ENCODE measurements around the gene GNAL.

Gene GNAL

GRCh38 chr18:11866764-11867163 is 177.7 kb downstream of the GNAL start:
- peak overlapping the region; percentile 19 for H3K4me3 ChIP-seq (ENCODE audit: low read depth, low read length)
- TF ChIP-seq, protein P1, sequence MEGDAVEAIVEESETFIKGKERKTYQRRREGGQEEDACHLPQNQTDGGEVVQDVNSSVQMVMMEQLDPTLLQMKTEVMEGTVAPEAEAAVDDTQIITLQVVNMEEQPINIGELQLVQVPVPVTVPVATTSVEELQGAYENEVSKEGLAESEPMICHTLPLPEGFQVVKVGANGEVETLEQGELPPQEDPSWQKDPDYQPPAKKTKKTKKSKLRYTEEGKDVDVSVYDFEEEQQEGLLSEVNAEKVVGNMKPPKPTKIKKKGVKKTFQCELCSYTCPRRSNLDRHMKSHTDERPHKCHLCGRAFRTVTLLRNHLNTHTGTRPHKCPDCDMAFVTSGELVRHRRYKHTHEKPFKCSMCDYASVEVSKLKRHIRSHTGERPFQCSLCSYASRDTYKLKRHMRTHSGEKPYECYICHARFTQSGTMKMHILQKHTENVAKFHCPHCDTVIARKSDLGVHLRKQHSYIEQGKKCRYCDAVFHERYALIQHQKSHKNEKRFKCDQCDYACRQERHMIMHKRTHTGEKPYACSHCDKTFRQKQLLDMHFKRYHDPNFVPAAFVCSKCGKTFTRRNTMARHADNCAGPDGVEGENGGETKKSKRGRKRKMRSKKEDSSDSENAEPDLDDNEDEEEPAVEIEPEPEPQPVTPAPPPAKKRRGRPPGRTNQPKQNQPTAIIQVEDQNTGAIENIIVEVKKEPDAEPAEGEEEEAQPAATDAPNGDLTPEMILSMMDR (IDR thresholded peaks at IDR 0.05; ENCODE audit: low read depth, low read length) = no peak
- H3K36me3 ChIP-seq = no peaks in the 10 kb centered on the region
- H3K27me3 ChIP-seq (ENCODE audit: insufficient read depth, low read depth, severe bottlenecking) = no peaks in the 10 kb centered on the region
- no peak for DNase-seq
- H3K27ac ChIP-seq = no peak overlapping the region
- no peaks in the 10 kb centered on the region for H3K9me3 ChIP-seq (ENCODE audit: severe bottlenecking)

- Histone ChIP-seq H3K27me3 (ENCODE audit: insufficient read depth, low read depth, severe bottlenecking) (no peaks in the 10 kb centered on the region), H3K36me3 (no peaks in the 10 kb centered on the region), H3K9me3 (ENCODE audit: severe bottlenecking) (no peaks in the 10 kb centered on the region), H3K4me3 (ENCODE audit: low read depth, low read length) (no peak overlapping the region), H3K27ac (no peak overlapping the region)
- TF ChIP-seq, protein P1 (IDR thresholded peaks at IDR 0.05; ENCODE audit: low read depth, low read length) = no peak
- no peak for DNase-seq
Measured at GRCh38 chr18:11868230-11868629, 179.2 kb downstream of the GNAL start.

GRCh38 chr18:11871501-11871900 is 182.4 kb downstream of the GNAL start:
- TF ChIP-seq, protein P1 (IDR thresholded peaks at IDR 0.05; ENCODE audit: low read depth, low read length) = no peak
- H3K4me3 ChIP-seq (ENCODE audit: low read depth, low read length) = no peak overlapping the region
- no peak for DNase-seq
- no peak overlapping the region for H3K27ac ChIP-seq
- H3K9me3 ChIP-seq (ENCODE audit: severe bottlenecking) = peaks cover 7% of the 10 kb centered on the region
- H3K27me3 ChIP-seq (ENCODE audit: insufficient read depth, low read depth, severe bottlenecking) = no peaks in the 10 kb centered on the region
- no peaks in the 10 kb centered on the region for H3K36me3 ChIP-seq

- H3K9me3 ChIP-seq (ENCODE audit: severe bottlenecking) = peaks cover 7% of the 10 kb centered on the region
- no peak for DNase-seq
- TF ChIP-seq, protein P1 (IDR thresholded peaks at IDR 0.05; ENCODE audit: low read depth, low read length) = peak; percentile 35; the same call in 1 of the 2 replicates
- H3K27me3 ChIP-seq (ENCODE audit: insufficient read depth, low read depth, severe bottlenecking) = no peaks in the 10 kb centered on the region
- H3K36me3 ChIP-seq = no peaks in the 10 kb centered on the region
- H3K4me3 ChIP-seq (ENCODE audit: low read depth, low read length) = no peak overlapping the region
- H3K27ac ChIP-seq = no peak overlapping the region
Measured at GRCh38 chr18:11872479-11873136, 183.5 kb downstream of the GNAL start.

DNA sequence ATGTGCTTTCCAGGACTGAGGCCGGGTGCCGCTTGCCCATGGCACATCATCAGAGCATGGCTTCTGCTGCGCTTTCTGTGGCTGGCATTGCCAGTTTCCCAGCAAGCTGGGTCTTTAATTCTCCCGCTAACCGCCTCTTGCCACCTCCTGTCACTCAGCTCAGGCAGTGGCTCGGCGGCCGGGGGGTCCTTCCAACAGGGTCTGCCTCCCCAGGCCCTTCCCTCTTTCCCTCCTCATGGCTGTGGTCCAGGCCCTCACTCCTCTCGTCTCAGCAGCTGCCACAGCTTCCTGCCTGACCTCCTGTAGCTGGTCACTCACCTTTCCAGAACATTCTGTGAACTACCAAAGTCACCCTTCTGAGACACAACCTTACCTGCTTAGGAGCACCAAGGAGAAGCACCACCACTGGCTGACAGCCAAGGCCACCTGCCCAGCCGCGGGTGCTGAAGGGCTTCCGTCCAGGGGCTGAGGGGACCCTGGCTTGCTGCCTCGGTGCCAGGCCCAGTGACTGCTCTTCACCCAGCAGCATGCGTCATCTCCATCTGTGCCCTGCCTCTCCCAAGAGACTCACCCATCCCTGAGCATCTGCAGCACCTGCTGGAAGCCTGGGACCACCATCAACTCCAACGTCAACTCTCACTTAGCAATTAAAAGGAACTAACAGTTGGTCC is 184.7 kb downstream of the GNAL start:
- Histone ChIP-seq H3K27ac (no peak overlapping the region), H3K4me3 (ENCODE audit: low read depth, low read length) (no peak overlapping the region), H3K9me3 (ENCODE audit: severe bottlenecking) (peaks cover 7% of the 10 kb centered on the region), H3K36me3 (no peaks in the 10 kb centered on the region), H3K27me3 (ENCODE audit: insufficient read depth, low read depth, severe bottlenecking) (no peaks in the 10 kb centered on the region)
- no peak for DNase-seq
- TF ChIP-seq, protein P1 (IDR thresholded peaks at IDR 0.05; ENCODE audit: low read depth, low read length) = no peak
